Effector memory CD4-positive, alpha-beta T cell (primary cell): Measurements from ENCODE around the gene SASS6.

Source experiments
- DNase-seq, 3 donors: peaks; one replicate each; pipeline ENCODE4 v3.0.0-alpha.2; 2020
- H3K27ac ChIP-seq: 2 replicates; pipeline ENCODE4 v1.7.0; 2013; ENCODE audit warnings: mild to moderate bottlenecking, low read length, moderate library complexity; ENCODE audit not compliant: insufficient read depth, poor library complexity, severe bottlenecking
- H3K27me3 ChIP-seq: replicated peaks from 2 replicates; pipeline ENCODE4 v1.7.0; 2013; ENCODE audit warnings: mild to moderate bottlenecking, low read length; ENCODE audit not compliant: insufficient read depth, control insufficient read depth, poor library complexity, severe bottlenecking
- H3K36me3 ChIP-seq: 2 replicates; pipeline ENCODE4 v1.7.0; 2013; ENCODE audit warnings: mild to moderate bottlenecking, low read length, moderate library complexity; ENCODE audit not compliant: control insufficient read depth, insufficient read depth
- H3K4me1 ChIP-seq: 2 replicates; pipeline ENCODE4 v1.7.0; 2013; ENCODE audit warnings: low read length, mild to moderate bottlenecking; ENCODE audit not compliant: control insufficient read depth, insufficient read depth, poor library complexity, severe bottlenecking
- H3K4me3 ChIP-seq: 2 replicates; pipeline ENCODE4 v1.7.0; 2013; ENCODE audit warnings: low read length, low read depth, mild to moderate bottlenecking; ENCODE audit not compliant: insufficient read depth, poor library complexity, severe bottlenecking
- H3K9me3 ChIP-seq: 2 replicates; pipeline ENCODE4 v1.7.0; 2013; ENCODE audit warnings: mild to moderate bottlenecking, low read length, moderate library complexity; ENCODE audit not compliant: control insufficient read depth

SASS6 gene

GRCh38 chr1:100122177-100122576 is 10.6 kb downstream of the SASS6 start:
- H3K4me3 ChIP-seq: no peak overlapping the region
- no peaks in the 10 kb centered on the region for H3K27me3 ChIP-seq
- no peaks in the 10 kb centered on the region for H3K9me3 ChIP-seq
- H3K4me1 ChIP-seq: no peaks in the 10 kb centered on the region
- no peak overlapping the region for H3K27ac ChIP-seq
- DNase-seq: no peak
- no peaks in the 10 kb centered on the region for H3K36me3 ChIP-seq

- Histone ChIP-seq H3K27me3 (no peaks in the 10 kb centered on the region), H3K4me3 (no peak overlapping the region), H3K4me1 (no peaks in the 10 kb centered on the region), H3K9me3 (no peaks in the 10 kb centered on the region), H3K36me3 (no peaks in the 10 kb centered on the region), H3K27ac (no peak overlapping the region)
- DNase-seq: no peak
These were observed 17.2 kb downstream of the SASS6 start for GRCh38 chr1:100115524-100115923.

- DNase-seq: no peak
- H3K27ac ChIP-seq: no peak overlapping the region
- H3K9me3 ChIP-seq: no peaks in the 10 kb centered on the region
- H3K36me3 ChIP-seq: peaks cover 4% of the 10 kb centered on the region
- H3K4me3 ChIP-seq: no peak overlapping the region
- H3K27me3 ChIP-seq: no peaks in the 10 kb centered on the region
- no peaks in the 10 kb centered on the region for H3K4me1 ChIP-seq
These were observed 23.1 kb downstream of the SASS6 start for GRCh38 chr1:100109554-100110066.

- Histone ChIP-seq H3K36me3 (peaks cover 11% of the 10 kb centered on the region), H3K4me1 (no peaks in the 10 kb centered on the region), H3K9me3 (no peaks in the 10 kb centered on the region), H3K27me3 (no peaks in the 10 kb centered on the region), H3K27ac (no peak overlapping the region), H3K4me3 (no peak overlapping the region)
- no peak for DNase-seq
These were observed 25.0 kb downstream of the SASS6 start for GRCh38 chr1:100107696-100108095.

GRCh38 chr1:100101564-100101963 is 31.2 kb downstream of the SASS6 start:
- no peak overlapping the region for H3K4me3 ChIP-seq
- H3K36me3 ChIP-seq: peaks cover 7% of the 10 kb centered on the region
- H3K4me1 ChIP-seq: no peaks in the 10 kb centered on the region
- no peak overlapping the region for H3K27ac ChIP-seq
- H3K27me3 ChIP-seq: no peaks in the 10 kb centered on the region
- no peaks in the 10 kb centered on the region for H3K9me3 ChIP-seq
- no peak for DNase-seq

GRCh38 chr1:100100202-100100601 is 32.5 kb downstream of the SASS6 start:
- H3K27ac ChIP-seq: no peak overlapping the region
- no peaks in the 10 kb centered on the region for H3K4me1 ChIP-seq
- peaks cover 7% of the 10 kb centered on the region for H3K36me3 ChIP-seq
- DNase-seq: no peak
- H3K9me3 ChIP-seq: no peaks in the 10 kb centered on the region
- H3K4me3 ChIP-seq: no peak overlapping the region
- H3K27me3 ChIP-seq: no peaks in the 10 kb centered on the region

- no peaks in the 10 kb centered on the region for H3K27me3 ChIP-seq
- no peak for DNase-seq
- no peak overlapping the region for H3K27ac ChIP-seq
- H3K36me3 ChIP-seq: peaks cover 7% of the 10 kb centered on the region
- no peak overlapping the region for H3K4me3 ChIP-seq
- H3K4me1 ChIP-seq: no peaks in the 10 kb centered on the region
- H3K9me3 ChIP-seq: no peaks in the 10 kb centered on the region
These were observed 42.3 kb downstream of the SASS6 start for GRCh38 chr1:100090471-100090870.

GRCh38 chr1:100089082-100089481 is 43.6 kb downstream of the SASS6 start:
- Histone ChIP-seq H3K27ac (no peak overlapping the region), H3K27me3 (no peaks in the 10 kb centered on the region), H3K4me3 (no peak overlapping the region), H3K36me3 (peaks cover 7% of the 10 kb centered on the region), H3K4me1 (no peaks in the 10 kb centered on the region), H3K9me3 (no peaks in the 10 kb centered on the region)
- DNase-seq: no peak

GRCh38 chr1:100087396-100087795 is 45.3 kb downstream of the SASS6 start:
- H3K4me1 ChIP-seq: no peaks in the 10 kb centered on the region
- peaks cover 17% of the 10 kb centered on the region for H3K36me3 ChIP-seq
- H3K9me3 ChIP-seq: no peaks in the 10 kb centered on the region
- DNase-seq: no peak
- no peak overlapping the region for H3K4me3 ChIP-seq
- no peaks in the 10 kb centered on the region for H3K27me3 ChIP-seq
- H3K27ac ChIP-seq: no peak overlapping the region

GRCh38 chr1:100080331-100080730 is 52.4 kb downstream of the SASS6 start:
- DNase-seq: no peak
- no peaks in the 10 kb centered on the region for H3K27me3 ChIP-seq
- H3K4me3 ChIP-seq: no peak overlapping the region
- H3K36me3 ChIP-seq: peaks cover 58% of the 10 kb centered on the region
- no peaks in the 10 kb centered on the region for H3K9me3 ChIP-seq
- H3K27ac ChIP-seq: no peak overlapping the region
- H3K4me1 ChIP-seq: no peaks in the 10 kb centered on the region

- Histone ChIP-seq H3K9me3 (no peaks in the 10 kb centered on the region), H3K27me3 (no peaks in the 10 kb centered on the region), H3K4me1 (no peaks in the 10 kb centered on the region), H3K36me3 (peaks cover 69% of the 10 kb centered on the region), H3K27ac (no peak overlapping the region), H3K4me3 (no peak overlapping the region)
- DNase-seq: no peak
These were observed 55.2 kb downstream of the SASS6 start for GRCh38 chr1:100077531-100077930.
